ENCODE results near the gene ILKAP. TPM values are rescaled to one million over a fixed set of nuclear protein-coding genes. Genes with fewer than 3 reads are reported as not detected.

Gene ILKAP
- total RNA-seq, 1 donor from 2014 or later = 63.2 TPM

DNA sequence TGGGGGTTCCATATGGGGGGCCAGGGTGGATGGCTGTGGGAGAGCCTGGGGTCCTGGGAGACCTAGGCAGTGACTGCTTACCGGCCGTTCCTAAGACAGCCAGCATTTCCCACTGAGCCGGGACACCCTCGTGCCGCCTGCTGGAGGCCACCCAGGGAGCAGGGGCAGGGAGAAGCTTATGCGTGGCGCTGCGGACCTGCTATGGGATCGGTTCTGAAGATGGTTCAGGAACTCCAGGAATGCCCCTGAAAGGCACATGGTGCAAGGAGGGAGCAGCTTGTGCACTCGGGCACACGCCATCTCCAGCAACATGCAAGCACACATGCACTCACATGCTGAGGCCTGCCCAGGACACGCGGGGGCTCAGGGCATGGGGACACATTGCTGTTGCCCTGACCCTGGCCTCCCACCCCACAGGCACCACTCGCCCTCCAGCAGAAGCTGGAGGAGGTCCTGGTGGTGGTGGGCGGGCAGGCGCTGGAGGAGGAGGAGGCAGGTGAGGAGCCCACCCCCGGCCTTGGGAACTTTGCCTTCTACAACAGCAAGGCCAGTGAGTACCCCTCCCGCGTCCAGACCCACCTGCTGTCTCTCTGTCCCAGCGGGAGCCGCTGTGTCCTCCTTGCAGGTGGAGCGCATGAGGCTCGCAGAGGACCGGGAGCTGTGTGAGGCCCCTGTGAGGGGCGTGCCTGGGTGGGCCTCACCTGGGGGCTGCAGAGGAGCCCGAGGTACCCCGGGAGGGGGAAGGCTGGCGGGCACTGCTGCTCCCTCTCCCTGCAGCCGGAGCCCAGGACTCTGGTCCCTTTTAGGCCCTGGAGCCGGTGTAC, 60.9 kb downstream of the ILKAP start:
- no peaks in the 10 kb centered on the region for H3K36me3 Mint-ChIP-seq (ENCODE audit: low read depth)
- TF ChIP-seq, protein P1, sequence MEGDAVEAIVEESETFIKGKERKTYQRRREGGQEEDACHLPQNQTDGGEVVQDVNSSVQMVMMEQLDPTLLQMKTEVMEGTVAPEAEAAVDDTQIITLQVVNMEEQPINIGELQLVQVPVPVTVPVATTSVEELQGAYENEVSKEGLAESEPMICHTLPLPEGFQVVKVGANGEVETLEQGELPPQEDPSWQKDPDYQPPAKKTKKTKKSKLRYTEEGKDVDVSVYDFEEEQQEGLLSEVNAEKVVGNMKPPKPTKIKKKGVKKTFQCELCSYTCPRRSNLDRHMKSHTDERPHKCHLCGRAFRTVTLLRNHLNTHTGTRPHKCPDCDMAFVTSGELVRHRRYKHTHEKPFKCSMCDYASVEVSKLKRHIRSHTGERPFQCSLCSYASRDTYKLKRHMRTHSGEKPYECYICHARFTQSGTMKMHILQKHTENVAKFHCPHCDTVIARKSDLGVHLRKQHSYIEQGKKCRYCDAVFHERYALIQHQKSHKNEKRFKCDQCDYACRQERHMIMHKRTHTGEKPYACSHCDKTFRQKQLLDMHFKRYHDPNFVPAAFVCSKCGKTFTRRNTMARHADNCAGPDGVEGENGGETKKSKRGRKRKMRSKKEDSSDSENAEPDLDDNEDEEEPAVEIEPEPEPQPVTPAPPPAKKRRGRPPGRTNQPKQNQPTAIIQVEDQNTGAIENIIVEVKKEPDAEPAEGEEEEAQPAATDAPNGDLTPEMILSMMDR (conservative IDR thresholded peaks at IDR 0.05) = no peak
- H3K27ac Mint-ChIP-seq (ENCODE audit: unreplicated experiment) = no peak overlapping the region
- H3K9me3 Mint-ChIP-seq = no peaks in the 10 kb centered on the region
- H3K4me1 Mint-ChIP-seq = no peaks in the 10 kb centered on the region
- no peaks in the 10 kb centered on the region for H3K27me3 Mint-ChIP-seq (ENCODE audit: low read depth)
- no peak overlapping the region for H3K4me3 Mint-ChIP-seq
- DNase-seq (ENCODE audit: low read depth, low spot score) = no peak

- peak overlapping the region; percentile 63 for H3K27ac Mint-ChIP-seq (ENCODE audit: unreplicated experiment)
- no peaks in the 10 kb centered on the region for H3K9me3 Mint-ChIP-seq
- no peaks in the 10 kb centered on the region for H3K4me1 Mint-ChIP-seq
- DNase-seq (ENCODE audit: low read depth, low spot score) = no peak
- H3K27me3 Mint-ChIP-seq (ENCODE audit: low read depth) = no peaks in the 10 kb centered on the region
- TF ChIP-seq, protein P1 (conservative IDR thresholded peaks at IDR 0.05) = no peak
- H3K4me3 Mint-ChIP-seq = no peak overlapping the region
- no peaks in the 10 kb centered on the region for H3K36me3 Mint-ChIP-seq (ENCODE audit: low read depth)
These were observed 61.8 kb downstream of the ILKAP start for GRCh38 chr2:238141541-238142318.

DNA sequence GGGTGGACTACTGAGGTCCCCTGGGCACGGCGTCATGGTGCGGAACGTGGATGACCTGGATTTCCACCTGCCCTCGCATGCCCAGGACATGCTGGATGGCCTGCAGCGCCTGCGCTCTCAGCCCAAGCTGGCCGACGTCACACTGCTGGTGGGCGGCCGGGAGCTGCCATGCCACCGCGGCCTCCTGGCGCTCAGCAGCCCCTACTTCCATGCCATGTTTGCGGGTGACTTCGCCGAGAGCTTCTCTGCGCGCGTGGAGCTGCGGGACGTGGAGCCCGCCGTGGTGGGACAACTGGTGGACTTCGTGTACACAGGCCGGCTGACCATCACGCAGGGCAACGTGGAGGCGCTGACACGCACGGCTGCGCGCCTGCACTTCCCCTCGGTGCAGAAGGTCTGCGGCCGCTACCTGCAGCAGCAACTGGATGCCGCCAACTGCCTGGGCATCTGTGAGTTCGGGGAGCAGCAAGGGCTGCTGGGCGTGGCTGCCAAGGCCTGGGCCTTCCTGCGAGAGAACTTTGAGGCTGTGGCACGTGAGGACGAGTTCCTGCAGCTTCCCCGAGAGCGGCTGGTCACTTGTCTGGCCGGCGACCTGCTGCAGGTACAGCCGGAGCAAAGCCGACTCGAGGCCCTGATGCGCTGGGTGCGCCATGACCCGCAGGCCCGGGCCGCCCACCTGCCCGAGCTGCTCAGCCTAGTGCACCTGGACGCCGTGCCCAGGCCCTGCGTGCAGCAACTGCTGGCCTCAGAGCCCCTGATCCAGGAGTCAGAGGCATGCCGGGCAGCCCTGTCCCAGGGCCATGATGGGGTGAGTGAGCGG, 62.6 kb downstream of the ILKAP start:
- no peaks in the 10 kb centered on the region for H3K27me3 Mint-ChIP-seq (ENCODE audit: low read depth)
- no peak overlapping the region for H3K27ac Mint-ChIP-seq (ENCODE audit: unreplicated experiment)
- no peak overlapping the region for H3K4me3 Mint-ChIP-seq

DNA sequence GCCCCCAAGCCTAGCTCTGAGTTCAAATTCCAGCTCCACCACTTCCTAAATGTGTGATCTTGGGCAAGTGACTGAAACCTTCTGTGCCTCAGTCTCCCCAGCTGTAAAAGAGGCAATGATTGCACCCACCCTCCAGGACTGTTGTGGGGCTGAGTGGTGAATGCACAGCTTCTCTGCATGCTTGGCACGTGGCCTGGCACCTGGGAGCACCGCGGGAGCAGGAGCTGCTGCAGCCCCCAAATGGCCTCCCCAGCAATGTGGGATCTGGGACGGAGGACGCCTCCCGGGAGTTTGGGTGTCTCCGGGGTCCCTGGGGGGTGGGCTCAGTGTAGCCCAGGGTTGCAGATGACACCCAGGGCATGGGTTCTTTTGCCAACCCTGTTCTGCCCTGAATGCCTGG, 63.5 kb downstream of the ILKAP start:
- Mint-ChIP-seq H3K9me3 (no peaks in the 10 kb centered on the region), H3K4me3 (no peak overlapping the region), H3K4me1 (no peaks in the 10 kb centered on the region), H3K27ac (ENCODE audit: unreplicated experiment) (no peak overlapping the region), H3K27me3 (ENCODE audit: low read depth) (no peaks in the 10 kb centered on the region), H3K36me3 (ENCODE audit: low read depth) (no peaks in the 10 kb centered on the region)
- DNase-seq (ENCODE audit: low read depth, low spot score) = no peak
- TF ChIP-seq, protein P1 (conservative IDR thresholded peaks at IDR 0.05) = no peak

More for the DNA sequence above, 62.6 kb downstream of the ILKAP start:
- H3K9me3 Mint-ChIP-seq = no peaks in the 10 kb centered on the region
- H3K36me3 Mint-ChIP-seq (ENCODE audit: low read depth) = no peaks in the 10 kb centered on the region
- TF ChIP-seq, protein P1 (conservative IDR thresholded peaks at IDR 0.05) = no peak
- DNase-seq (ENCODE audit: low read depth, low spot score) = no peak
- H3K4me1 Mint-ChIP-seq = no peaks in the 10 kb centered on the region
